Naive thymus-derived CD4-positive, alpha-beta T cell (primary cell): ENCODE measurements around the gene GMDS. TPM values are rescaled to one million over a fixed set of nuclear protein-coding genes. Genes with fewer than 3 reads are reported as not detected.

Source experiments
- ATAC-seq: fragments of 150-1000 bp; cut with Tn5 transposase; 2 replicates; pipeline ENCODE4 v1.10.0; 2021; ENCODE audit warnings: mild to moderate bottlenecking, moderate library complexity
- CTCF ChIA-PET: fragments of 350-600 bp; sonication (Branson Sonifier 250); formaldehyde crosslinking; loops from one replicate; lab custom pipeline; 2021; ENCODE audit warnings: antibody characterized with exemption; lab: Charles Lee
- POLR2A ChIA-PET: fragments of 350-600 bp; sonication (Branson Sonifier 250); formaldehyde crosslinking; loops from one replicate; lab custom pipeline; 2021; ENCODE audit warnings: antibody characterized with exemption, inconsistent platforms; lab: Charles Lee
- DNase-seq, 9 donors: peaks; one replicate each; pipeline versions ENCODE4 v3.0.0 to v3.0.0-alpha.2; 2020 to 2022; ENCODE audit warnings: mixed read lengths in 1 of 9
- H3K27ac ChIP-seq: one replicate; pipeline ENCODE4 v1.7.0; 2013; ENCODE audit warnings: mild to moderate bottlenecking, low read depth, low read length, moderate library complexity
- H3K27me3 ChIP-seq, 2 donors: one replicate each; pipeline ENCODE4 v1.7.0; 2013; ENCODE audit warnings: low read length in 2 of 2, mild to moderate bottlenecking in 2 of 2, moderate library complexity in 2 of 2; ENCODE audit not compliant: control insufficient read depth in 2 of 2, insufficient read depth in 2 of 2
- H3K36me3 ChIP-seq, 3 experiments: 1 replicate in 2 of 3; 2 replicates in 1 of 3; pipeline ENCODE4 v1.7.0; 2013; ENCODE audit warnings: low read length in 3 of 3, mild to moderate bottlenecking in 3 of 3, moderate library complexity in 1 of 3; ENCODE audit not compliant: insufficient read depth in 3 of 3, control insufficient read depth in 2 of 3
- H3K4me1 ChIP-seq, 2 donors: one replicate each; pipeline ENCODE4 v1.7.0; 2013; ENCODE audit warnings: low read length in 2 of 2, mild to moderate bottlenecking in 2 of 2, moderate library complexity in 1 of 2; ENCODE audit not compliant: control insufficient read depth in 2 of 2, insufficient read depth in 2 of 2
- H3K4me3 ChIP-seq: 2 replicates; pipeline ENCODE4 v1.7.0; 2013; ENCODE audit warnings: mild to moderate bottlenecking, low read length
- H3K9me3 ChIP-seq, 3 experiments: 1 replicate in 2 of 3; 2 replicates in 1 of 3; pipeline ENCODE4 v1.7.0; 2013; ENCODE audit warnings: low read length in 3 of 3; ENCODE audit not compliant: control insufficient read depth in 2 of 3
- H3K27ac Mint-ChIP-seq, 9 donors: one replicate each; pipeline ENCODE4 v1.8.0; 2020 to 2022; ENCODE audit warnings: mixed read lengths in 9 of 9, mild to moderate bottlenecking in 8 of 9, moderate library complexity in 5 of 9, inconsistent platforms in 2 of 9
- H3K27me3 Mint-ChIP-seq, 5 donors: one replicate each; pipeline ENCODE4 v1.8.0; 2021 to 2022; ENCODE audit warnings: mixed read lengths in 5 of 5, mild to moderate bottlenecking in 1 of 5
- H3K36me3 Mint-ChIP-seq, 5 donors: one replicate each; pipeline ENCODE4 v1.8.0; 2020 to 2022; ENCODE audit warnings: mixed read lengths in 5 of 5, mild to moderate bottlenecking in 3 of 5, inconsistent platforms in 1 of 5
- H3K4me1 Mint-ChIP-seq, 7 donors: one replicate each; pipeline ENCODE4 v1.8.0; 2020 to 2022; ENCODE audit warnings: mixed read lengths in 7 of 7, mild to moderate bottlenecking in 3 of 7, inconsistent platforms in 1 of 7
- H3K4me3 Mint-ChIP-seq, 10 donors: one replicate each; pipeline ENCODE4 v1.8.0; 2020 to 2022; ENCODE audit warnings: mild to moderate bottlenecking in 10 of 10, mixed read lengths in 10 of 10, moderate library complexity in 6 of 10, inconsistent platforms in 2 of 10
- H3K9me3 Mint-ChIP-seq, 11 donors: one replicate each; pipeline ENCODE4 v1.8.0; 2020 to 2022; ENCODE audit warnings: mixed read lengths in 11 of 11, mild to moderate bottlenecking in 4 of 11, inconsistent platforms in 1 of 11, moderate library complexity in 1 of 11
- intact Hi-C, 2 donors: fragments of 100-400 bp; cut with micrococcal nuclease; formaldehyde crosslinking; loops; one replicate each; pipeline ENCODE4 v1.15.1; 2023
- polyA plus RNA-seq, 2 donors: library from polyadenylated mRNA; unstranded; fragments of 300-500 nt; fragmentation: Illumina TruSeq; gene quantifications; one replicate each; pipeline ENCODE4 v1.2.3, GENCODE V29; 2021
- total RNA-seq, 6 experiments: library from RNA in 5 of 6; stranded (reverse) in 5 of 6; gene quantifications; 1 replicate in 5 of 6; 2 replicates in 1 of 6; pipeline ENCODE4 v1.2.3 and lab custom pipeline; 2021 to 2026

GMDS gene
- total and polyA plus RNA-seq, 7 experiments from 2014 or later, result 12.7 to 33.9 (median 18.3) TPM

GRCh38 chr6:1600764-1601157 is 644.6 kb downstream of the GMDS start:
- H3K36me3 Mint-ChIP-seq, result no peaks in the 10 kb centered on the region
- ChIA-PET CTCF (interaction anchor here (0.9 to 1.0 kb wide), 2 partner anchors 262 to 1031 kb away, joined by 3 read pairs; no protein-coding TSS in a partner anchor), POLR2A (interaction anchor here (0.7 kb wide), 1 partner anchor 91 kb away, joined by 3 read pairs; no protein-coding TSS in a partner anchor)
- DNase-seq, result no peak
- Histone ChIP-seq H3K27ac (no peak overlapping the region), H3K27me3 (peaks cover 0 to 18% of the 10 kb centered on the region in 2 donors), H3K36me3 (no peaks in the 10 kb centered on the region), H3K4me3 (no peak overlapping the region), H3K4me1 (peaks cover 3 to 22% of the 10 kb centered on the region in 2 donors), H3K9me3 (no peaks in the 10 kb centered on the region)
- peaks cover 7 to 14% (median 10%) of the 10 kb centered on the region in 7 donors for H3K4me1 Mint-ChIP-seq
- ATAC-seq, result no peak
- no peak overlapping the region for H3K4me3 Mint-ChIP-seq
- intact Hi-C loops, result loop anchor here in 1 of 2 donors (10.0 kb wide), 1 partner anchor 1464 kb away; the partner anchor contains the start of gene RIPK1
- H3K27ac Mint-ChIP-seq, result no peak overlapping the region
- H3K27me3 Mint-ChIP-seq, result peaks cover 73 to 78% (median 78%) of the 10 kb centered on the region in 5 donors
- H3K9me3 Mint-ChIP-seq, result peaks cover 0 to 2% (median 0%) of the 10 kb centered on the region in 11 donors

GRCh38 chr6:1600063-1600763 is 645.2 kb downstream of the GMDS start:
- no peaks in the 10 kb centered on the region for H3K9me3 ChIP-seq
- DNase-seq (no peak), ATAC-seq (no peak)
- POLR2A ChIA-PET, result interaction anchor here (0.7 kb wide), 1 partner anchor 91 kb away, joined by 3 read pairs; no protein-coding TSS in a partner anchor
- Mint-ChIP-seq H3K4me3 (no peak overlapping the region), H3K36me3 (no peaks in the 10 kb centered on the region), H3K4me1 (peaks cover 4 to 9% (median 5%) of the 10 kb centered on the region in 7 donors), H3K27me3 (peaks cover 68 to 73% (median 72%) of the 10 kb centered on the region in 5 donors), H3K9me3 (no peaks in the 10 kb centered on the region), H3K27ac (no peak overlapping the region)
- H3K36me3 ChIP-seq, result no peaks in the 10 kb centered on the region
- intact Hi-C loops, result loop anchor here in 1 of 2 donors (10.0 kb wide), 1 partner anchor 1465 kb away; the partner anchor contains the start of gene RIPK1
- H3K27me3 ChIP-seq, result peaks cover 0 to 15% of the 10 kb centered on the region in 2 donors
- H3K4me1 ChIP-seq, result peaks cover 0 to 16% of the 10 kb centered on the region in 2 donors
- no peak overlapping the region for H3K27ac ChIP-seq
- H3K4me3 ChIP-seq, result no peak overlapping the region
- CTCF ChIA-PET, result interaction anchor here (0.9 to 1.0 kb wide), 2 partner anchors 262 to 1031 kb away, joined by 3 read pairs; no protein-coding TSS in a partner anchor

- no peaks in the 10 kb centered on the region for H3K9me3 ChIP-seq
- no peak overlapping the region for H3K27ac ChIP-seq
- Mint-ChIP-seq H3K36me3 (no peaks in the 10 kb centered on the region), H3K27ac (no peak overlapping the region), H3K4me1 (peaks cover 4 to 9% (median 7%) of the 10 kb centered on the region in 7 donors), H3K27me3 (peaks cover 68 to 78% (median 75%) of the 10 kb centered on the region in 5 donors), H3K4me3 (no peak overlapping the region), H3K9me3 (no peaks in the 10 kb centered on the region)
- H3K4me3 ChIP-seq, result no peak overlapping the region
- no peak for ATAC-seq
- no peaks in the 10 kb centered on the region for H3K36me3 ChIP-seq
- CTCF ChIA-PET, result interaction anchor here (1.0 kb wide), 1 partner anchor 263 kb away, joined by 3 read pairs; no protein-coding TSS in a partner anchor
- POLR2A ChIA-PET, result no interaction called here
- peaks cover 0 to 15% of the 10 kb centered on the region in 2 donors for H3K27me3 ChIP-seq
- peaks cover 0 to 9% of the 10 kb centered on the region in 2 donors for H3K4me1 ChIP-seq
- DNase-seq, result no peak
- intact Hi-C loops, result no loop called here
These were observed 645.9 kb downstream of the GMDS start for GRCh38 chr6:1599469-1599868.

- CTCF ChIA-PET, result interaction anchor here (1.0 to 4.8 kb wide), 2 partner anchors 600 to 1033 kb away, joined by 3 to 58 read pairs; no protein-coding TSS in a partner anchor
These were observed 646.5 kb downstream of the GMDS start for GRCh38 chr6:1598886-1599285.

GRCh38 chr6:1598433-1598832 is 647.0 kb downstream of the GMDS start:
- POLR2A ChIA-PET, result no interaction called here
- Mint-ChIP-seq H3K4me1 (peaks cover 4 to 9% (median 7%) of the 10 kb centered on the region in 7 donors), H3K36me3 (no peaks in the 10 kb centered on the region), H3K27me3 (peaks cover 70 to 76% (median 72%) of the 10 kb centered on the region in 5 donors), H3K27ac (no peak overlapping the region), H3K4me3 (no peak overlapping the region), H3K9me3 (no peaks in the 10 kb centered on the region)
- H3K27me3 ChIP-seq, result peaks cover 0 to 8% of the 10 kb centered on the region in 2 donors
- H3K36me3 ChIP-seq, result no peaks in the 10 kb centered on the region
- no peaks in the 10 kb centered on the region for H3K9me3 ChIP-seq
- intact Hi-C loops, result no loop called here
- peaks cover 0 to 4% of the 10 kb centered on the region in 2 donors for H3K4me1 ChIP-seq
- DNase-seq (no peak), ATAC-seq (no peak)
- CTCF ChIA-PET, result interaction anchor here (1.0 to 4.8 kb wide), 3 partner anchors 601 to 1034 kb away, joined by 3 to 58 read pairs (median 10); no protein-coding TSS in a partner anchor
- no peak overlapping the region for H3K4me3 ChIP-seq
- no peak overlapping the region for H3K27ac ChIP-seq

More at GRCh38 chr6:1598886-1599285, 646.5 kb downstream of the GMDS start:
- no peak overlapping the region for H3K4me3 ChIP-seq
- POLR2A ChIA-PET, result no interaction called here
- DNase-seq (no peak), ATAC-seq (no peak)
- Mint-ChIP-seq H3K36me3 (no peaks in the 10 kb centered on the region), H3K4me3 (no peak overlapping the region), H3K27me3 (peaks cover 71 to 77% (median 76%) of the 10 kb centered on the region in 5 donors), H3K9me3 (no peaks in the 10 kb centered on the region), H3K27ac (no peak overlapping the region), H3K4me1 (peaks cover 4 to 9% (median 7%) of the 10 kb centered on the region in 7 donors)
- intact Hi-C loops, result no loop called here
- no peak overlapping the region for H3K27ac ChIP-seq
- peaks cover 0 to 11% of the 10 kb centered on the region in 2 donors for H3K27me3 ChIP-seq
- H3K9me3 ChIP-seq, result no peaks in the 10 kb centered on the region
- no peaks in the 10 kb centered on the region for H3K36me3 ChIP-seq
- peaks cover 0 to 4% of the 10 kb centered on the region in 2 donors for H3K4me1 ChIP-seq

GRCh38 chr6:1597924-1598323 is 647.5 kb downstream of the GMDS start:
- POLR2A ChIA-PET, result no interaction called here

More at GRCh38 chr6:1597924-1598323, 647.5 kb downstream of the GMDS start:
- Histone ChIP-seq H3K9me3 (no peaks in the 10 kb centered on the region), H3K36me3 (no peaks in the 10 kb centered on the region), H3K4me3 (no peak overlapping the region), H3K4me1 (peaks cover 0 to 4% of the 10 kb centered on the region in 2 donors), H3K27me3 (peaks cover 0 to 8% of the 10 kb centered on the region in 2 donors), H3K27ac (no peak overlapping the region)
- no peak for DNase-seq
- Mint-ChIP-seq H3K27ac (no peak overlapping the region), H3K4me1 (peaks cover 4 to 9% (median 7%) of the 10 kb centered on the region in 7 donors), H3K4me3 (no peak overlapping the region), H3K36me3 (no peaks in the 10 kb centered on the region), H3K27me3 (peaks cover 66 to 74% (median 69%) of the 10 kb centered on the region in 5 donors), H3K9me3 (no peaks in the 10 kb centered on the region)
- ATAC-seq, result no peak
- CTCF ChIA-PET, result interaction anchor here (1.0 to 4.8 kb wide), 5 partner anchors 10 to 1045 kb away, joined by 3 to 58 read pairs (median 8); no protein-coding TSS in a partner anchor
- intact Hi-C loops, result loop anchor here (2.0 kb wide), 4 partner anchors 507 to 1153 kb away; partner anchors contain the start of gene MYLK4 (in 1 of the 2)
